CD4-positive, alpha-beta T cell (primary cell): Measurements from ENCODE around the gene MVB12A. TPM values are rescaled to one million over a fixed set of nuclear protein-coding genes. Genes with fewer than 3 reads are reported as not detected.
A peak's percentile ranks its signal among the peaks of the same experiment; 100 is the strongest.

Source experiments
- ATAC-seq: fragments of 200-7000 bp; cut with Tn5 transposase; one replicate; pipeline ENCODE4 v1.10.0; 2022; ENCODE audit warnings: mild to moderate bottlenecking; ENCODE audit not compliant: poor library complexity
- CTCF ChIA-PET: fragments of 350-600 bp; sonication (Branson Sonifier 250); formaldehyde crosslinking; loops from one replicate; lab custom pipeline; 2021; ENCODE audit warnings: antibody characterized with exemption, inconsistent platforms; lab: Charles Lee
- POLR2A ChIA-PET: fragments of 350-600 bp; sonication (Branson Sonifier 250); formaldehyde crosslinking; loops from one replicate; lab custom pipeline; 2021; ENCODE audit warnings: antibody characterized with exemption, inconsistent platforms; lab: Charles Lee
- DNase-seq, 14 experiments: peaks; one replicate each; pipeline ENCODE4 v3.0.0-alpha.2; 2013 to 2020; ENCODE audit warnings: mixed read lengths in 2 of 14
- H3K27ac ChIP-seq, 2 donors: one replicate each; pipeline versions ENCODE4 v1.5.1 to v1.7.0; 2013; ENCODE audit warnings: low read length in 2 of 2, low read depth in 1 of 2, mild to moderate bottlenecking in 1 of 2
- H3K27me3 ChIP-seq, 2 experiments: 1 replicate in 1 of 2; 2 replicates in 1 of 2; pipeline versions ENCODE4 v1.6.1 to v1.7.0; 2013; ENCODE audit warnings: low read length in 2 of 2, control low read depth in 1 of 2, mild to moderate bottlenecking in 1 of 2, moderate library complexity in 1 of 2; ENCODE audit not compliant: insufficient read depth in 2 of 2, control insufficient read depth in 1 of 2
- H3K36me3 ChIP-seq: one replicate; pipeline ENCODE4 v1.6.1; 2013; ENCODE audit warnings: low read length, control low read depth; ENCODE audit not compliant: insufficient read depth
- H3K4me1 ChIP-seq: one replicate; pipeline ENCODE4 v1.6.1; 2013; ENCODE audit warnings: low read length, control low read depth; ENCODE audit not compliant: insufficient read depth
- H3K4me3 ChIP-seq: one replicate; pipeline ENCODE4 v1.5.1; 2013; ENCODE audit warnings: mild to moderate bottlenecking, low read length, moderate library complexity
- H3K9me3 ChIP-seq, 2 experiments: 1 replicate in 1 of 2; 2 replicates in 1 of 2; pipeline versions ENCODE4 v1.6.1 to v1.7.0; 2013; ENCODE audit warnings: low read length in 2 of 2, mild to moderate bottlenecking in 2 of 2, control low read depth in 1 of 2, moderate library complexity in 1 of 2; ENCODE audit not compliant: control insufficient read depth in 1 of 2, insufficient read depth in 1 of 2
- H3K27ac Mint-ChIP-seq: one replicate; pipeline ENCODE4 v1.8.0; 2020; ENCODE audit warnings: mixed read lengths
- H3K27me3 Mint-ChIP-seq: one replicate; pipeline ENCODE4 v1.8.0; 2021; ENCODE audit warnings: mixed read lengths
- H3K36me3 Mint-ChIP-seq: one replicate; pipeline ENCODE4 v1.8.0; 2021; ENCODE audit warnings: low read depth, mixed read lengths
- H3K4me1 Mint-ChIP-seq: one replicate; pipeline ENCODE4 v1.8.0; 2021; ENCODE audit warnings: low read depth, mixed read lengths
- H3K4me3 Mint-ChIP-seq: one replicate; pipeline ENCODE4 v1.8.0; 2020; ENCODE audit warnings: mild to moderate bottlenecking, mixed read lengths
- H3K9me3 Mint-ChIP-seq: one replicate; pipeline ENCODE4 v1.8.0; 2020; ENCODE audit warnings: mixed read lengths
- CTCF ChIP-seq: fragments of 200-600 bp; IDR thresholded peaks from one replicate; pipeline ENCODE4 v1.8.0; 2022; ENCODE audit warnings: antibody characterized with exemption, mild to moderate bottlenecking
- intact Hi-C, 2 experiments: fragments of 100-400 bp; cut with DNase I in 1 of 2; cut with micrococcal nuclease in 1 of 2; formaldehyde crosslinking; loops; one replicate each; pipeline versions ENCODE4 v1.15.1 to v1.9.0; 2023 to 2025; cut with DNase I, micrococcal nuclease
- total RNA-seq, 174 experiments: library from RNA in 2 of 174; stranded (reverse) in 2 of 174; gene quantifications; one replicate each; pipeline ENCODE4 v1.2.3 and lab custom pipeline; 2021 to 2026

The MVB12A gene
- total RNA-seq, 2 experiments from 2014 or later, result 9.8 to 10.7 TPM

- Histone ChIP-seq H3K27ac (no peak overlapping the region), H3K4me1 (peaks cover 19% of the 10 kb centered on the region), H3K4me3 (no peak overlapping the region), H3K36me3 (peaks cover 12% of the 10 kb centered on the region), H3K27me3 (no peaks in the 10 kb centered on the region), H3K9me3 (no peaks in the 10 kb centered on the region)
- H3K4me3 Mint-ChIP-seq, result no peak overlapping the region
- no peak for TF ChIP-seq CTCF
- peaks cover 9% of the 10 kb centered on the region for H3K4me1 Mint-ChIP-seq
- ATAC-seq (no peak), DNase-seq (peak in 7 of 14 experiments; percentile 16 to 58 (median 45))
- CTCF ChIA-PET, result no interaction called here
- peaks cover 9% of the 10 kb centered on the region for H3K36me3 Mint-ChIP-seq
- H3K27ac Mint-ChIP-seq, result no peak overlapping the region
- intact Hi-C loops, result no loop called here
- H3K9me3 Mint-ChIP-seq, result no peaks in the 10 kb centered on the region
- H3K27me3 Mint-ChIP-seq, result no peaks in the 10 kb centered on the region
- POLR2A ChIA-PET, result no interaction called here
Measured at GRCh38 chr19:17424743-17425365, 5.0 kb downstream of the MVB12A start.

DNA sequence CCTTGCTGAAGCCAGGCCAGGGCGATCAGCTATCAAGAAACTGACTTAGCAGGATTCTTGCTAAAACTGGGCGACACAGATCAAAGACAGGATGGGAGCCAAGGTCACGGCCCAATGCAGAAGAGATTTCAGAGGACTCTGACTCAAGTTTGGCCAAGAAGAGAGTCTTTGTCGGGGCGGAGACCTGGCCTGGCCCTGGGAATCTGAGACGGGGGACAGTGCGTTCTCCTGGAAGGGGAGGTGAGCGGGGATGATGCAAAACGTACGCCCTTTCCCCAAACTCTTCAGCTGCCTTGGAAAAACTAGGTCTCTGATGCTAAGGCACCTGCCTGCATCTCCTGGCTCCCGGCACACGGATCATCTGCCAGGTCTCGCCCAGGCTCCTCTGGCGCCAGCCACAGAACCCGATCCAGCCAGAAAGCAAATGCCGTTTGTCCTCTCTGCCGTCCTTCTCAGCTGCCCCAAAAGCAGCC lies 9.8 kb downstream of the MVB12A start:
- Histone ChIP-seq H3K27ac (no peak overlapping the region), H3K27me3 (no peaks in the 10 kb centered on the region), H3K36me3 (no peaks in the 10 kb centered on the region), H3K4me3 (no peak overlapping the region), H3K4me1 (peaks cover 6% of the 10 kb centered on the region), H3K9me3 (no peaks in the 10 kb centered on the region)
- no peak overlapping the region for H3K27ac Mint-ChIP-seq
- no peaks in the 10 kb centered on the region for H3K9me3 Mint-ChIP-seq
- ChIA-PET POLR2A (no interaction called here), CTCF (no interaction called here)
- H3K36me3 Mint-ChIP-seq, result no peaks in the 10 kb centered on the region
- H3K4me1 Mint-ChIP-seq, result no peaks in the 10 kb centered on the region
- ATAC-seq, result no peak
- no peak for TF ChIP-seq CTCF
- H3K4me3 Mint-ChIP-seq, result no peak overlapping the region
- no peaks in the 10 kb centered on the region for H3K27me3 Mint-ChIP-seq
- intact Hi-C loops, result no loop called here
- no peak for DNase-seq

- Mint-ChIP-seq H3K36me3 (no peaks in the 10 kb centered on the region), H3K9me3 (no peaks in the 10 kb centered on the region), H3K4me3 (no peak overlapping the region), H3K4me1 (no peaks in the 10 kb centered on the region), H3K27ac (no peak overlapping the region), H3K27me3 (no peaks in the 10 kb centered on the region)
- ChIA-PET POLR2A (no interaction called here), CTCF (no interaction called here)
- TF ChIP-seq CTCF, result no peak
- Histone ChIP-seq H3K4me3 (no peak overlapping the region), H3K27me3 (no peaks in the 10 kb centered on the region), H3K27ac (no peak overlapping the region), H3K4me1 (no peaks in the 10 kb centered on the region), H3K36me3 (no peaks in the 10 kb centered on the region), H3K9me3 (peaks cover 0 to 5% of the 10 kb centered on the region in 2 experiments)
- intact Hi-C loops, result no loop called here
- DNase-seq (no peak), ATAC-seq (no peak)
Measured at GRCh38 chr19:17431417-17431816, 11.6 kb downstream of the MVB12A start.
